Vagina (tissue), 2 donors: ENCODE data around the gene NRGN.

Source experiments
- POLR2A ChIP-seq, 2 donors: fragments of 450-650 bp; IDR thresholded peaks; one replicate each; pipeline ENCODE4 v1.6.1; 2017; ENCODE audit warnings: antibody characterized with exemption in 2 of 2, mild to moderate bottlenecking in 2 of 2, moderate library complexity in 2 of 2
- POLR2AphosphoS5 ChIP-seq, 2 donors: sonication (generic); formaldehyde crosslinking; IDR thresholded peaks; one replicate each; pipeline ENCODE4 v1.9.0; 2017; ENCODE audit warnings: antibody characterized with exemption in 2 of 2, mild to moderate bottlenecking in 2 of 2, low read depth in 1 of 2; ENCODE audit not compliant: insufficient read depth in 1 of 2
- TF ChIP-seq, protein P1 (sequence below), 3 experiments: fragments of 450-650 bp in 2 of 3; fragments of 200-600 bp in 1 of 3; sonication (generic) in 1 of 3; IDR thresholded peaks; one replicate each; pipeline ENCODE4 v1.5.1; 2017 to 2019; ENCODE audit warnings: antibody characterized with exemption in 3 of 3, mild to moderate bottlenecking in 2 of 3, moderate library complexity in 2 of 3

DNA sequence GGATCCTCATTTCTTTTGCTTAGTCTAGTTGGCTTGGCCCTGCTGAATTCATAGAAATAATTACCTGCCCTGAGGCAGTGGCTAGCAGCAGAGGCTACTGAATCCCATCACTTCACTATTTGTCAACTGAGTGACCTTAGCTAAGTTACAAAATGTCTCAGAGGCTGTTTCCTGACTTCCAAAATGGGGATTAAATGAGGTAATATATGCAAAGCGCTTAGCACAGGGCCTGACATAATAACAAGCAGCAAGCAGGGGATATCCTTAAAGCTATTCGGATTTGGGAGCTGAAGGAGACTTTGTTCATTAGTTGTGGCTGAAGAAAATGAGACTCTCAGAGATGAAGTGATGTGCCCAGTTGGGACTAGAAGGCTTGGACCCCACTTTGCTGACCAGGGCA lies 2.8 kb downstream of the NRGN start:
- TF ChIP-seq, protein P1, sequence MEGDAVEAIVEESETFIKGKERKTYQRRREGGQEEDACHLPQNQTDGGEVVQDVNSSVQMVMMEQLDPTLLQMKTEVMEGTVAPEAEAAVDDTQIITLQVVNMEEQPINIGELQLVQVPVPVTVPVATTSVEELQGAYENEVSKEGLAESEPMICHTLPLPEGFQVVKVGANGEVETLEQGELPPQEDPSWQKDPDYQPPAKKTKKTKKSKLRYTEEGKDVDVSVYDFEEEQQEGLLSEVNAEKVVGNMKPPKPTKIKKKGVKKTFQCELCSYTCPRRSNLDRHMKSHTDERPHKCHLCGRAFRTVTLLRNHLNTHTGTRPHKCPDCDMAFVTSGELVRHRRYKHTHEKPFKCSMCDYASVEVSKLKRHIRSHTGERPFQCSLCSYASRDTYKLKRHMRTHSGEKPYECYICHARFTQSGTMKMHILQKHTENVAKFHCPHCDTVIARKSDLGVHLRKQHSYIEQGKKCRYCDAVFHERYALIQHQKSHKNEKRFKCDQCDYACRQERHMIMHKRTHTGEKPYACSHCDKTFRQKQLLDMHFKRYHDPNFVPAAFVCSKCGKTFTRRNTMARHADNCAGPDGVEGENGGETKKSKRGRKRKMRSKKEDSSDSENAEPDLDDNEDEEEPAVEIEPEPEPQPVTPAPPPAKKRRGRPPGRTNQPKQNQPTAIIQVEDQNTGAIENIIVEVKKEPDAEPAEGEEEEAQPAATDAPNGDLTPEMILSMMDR (IDR thresholded peaks at IDR 0.05), result no peak
- TF ChIP-seq POLR2AphosphoS5 (IDR thresholded peaks at IDR 0.05; ENCODE audit: insufficient read depth in 1 of 2, low read depth in 1 of 2) (no peak), POLR2A (IDR thresholded peaks at IDR 0.05) (no peak)
